Stimulated activated CD8-positive, alpha-beta memory T cell treated with anti-CD3 and anti-CD28 coated beads, Interleukin-4, amount 100 ng/mL, for 24 hours (primary cell): ENCODE data around the gene PRKG1.
"Not testable (repeated sequence)": the region's sequence is repeated elsewhere in the genome, so short reads cannot be mapped to it uniquely, and the experiment has no call there.

Source experiments
- DNase-seq: peaks from one replicate; pipeline ENCODE4 v3.0.0-alpha.2; 2020; ENCODE audit warnings: low read depth

Gene PRKG1

GRCh38 chr10:52136921-52137320 lies 1062.6 kb downstream of the PRKG1 start:
- no peak for DNase-seq

GRCh38 chr10:52143338-52143737 lies 1069.1 kb downstream of the PRKG1 start:
- DNase-seq = no peak

- DNase-seq = no peak
Observed at GRCh38 chr10:52145636-52146035, 1071.3 kb downstream of the PRKG1 start.

- no peak for DNase-seq
Observed at GRCh38 chr10:52146766-52147165, 1072.5 kb downstream of the PRKG1 start.

GRCh38 chr10:52170776-52171175 lies 1096.5 kb downstream of the PRKG1 start:
- DNase-seq = no peak

- DNase-seq = no peak
Observed at GRCh38 chr10:52172581-52172980, 1098.3 kb downstream of the PRKG1 start.

GRCh38 chr10:52185256-52185655 lies 1111.0 kb downstream of the PRKG1 start:
- DNase-seq = no peak

GRCh38 chr10:52187521-52188258 lies 1113.4 kb downstream of the PRKG1 start:
- no peak for DNase-seq

- no peak for DNase-seq
Observed at GRCh38 chr10:52191049-52191448, 1116.8 kb downstream of the PRKG1 start.

- no peak for DNase-seq
Observed at GRCh38 chr10:52194191-52194590, 1119.9 kb downstream of the PRKG1 start.

GRCh38 chr10:52194716-52195115 lies 1120.4 kb downstream of the PRKG1 start:
- DNase-seq = no peak

GRCh38 chr10:52197098-52197497 lies 1122.8 kb downstream of the PRKG1 start:
- DNase-seq = no peak

- DNase-seq = no peak
Observed at GRCh38 chr10:52198540-52198939, 1124.3 kb downstream of the PRKG1 start.

- not testable (repeated sequence) for DNase-seq
Observed at GRCh38 chr10:52204906-52205305, 1130.6 kb downstream of the PRKG1 start.

- DNase-seq = no peak
Observed at GRCh38 chr10:52208365-52208764, 1134.1 kb downstream of the PRKG1 start.

GRCh38 chr10:52210161-52210560 lies 1135.9 kb downstream of the PRKG1 start:
- DNase-seq = no peak

GRCh38 chr10:52212062-52212461 lies 1137.8 kb downstream of the PRKG1 start:
- DNase-seq = no peak

- DNase-seq = no peak
Observed at GRCh38 chr10:52212802-52213201, 1138.5 kb downstream of the PRKG1 start.

- DNase-seq = no peak
Observed at GRCh38 chr10:52213321-52213752, 1139.0 kb downstream of the PRKG1 start.

GRCh38 chr10:52215745-52216361 lies 1141.6 kb downstream of the PRKG1 start:
- DNase-seq = no peak

- DNase-seq = no peak
Observed at GRCh38 chr10:52216852-52217251, 1142.6 kb downstream of the PRKG1 start.

- no peak for DNase-seq
Observed at GRCh38 chr10:52217531-52217930, 1143.2 kb downstream of the PRKG1 start.

GRCh38 chr10:52220947-52221346 lies 1146.7 kb downstream of the PRKG1 start:
- DNase-seq = no peak

GRCh38 chr10:52221923-52222322 lies 1147.6 kb downstream of the PRKG1 start:
- no peak for DNase-seq
